Measurements from ENCODE around the gene MATK.

The MATK gene

GRCh38 chr19:3780786-3781304 is 5.3 kb downstream of the MATK start:
- no peak for DNase-seq
- Histone ChIP-seq H3K27me3 (replicated peaks; ENCODE audit: control insufficient read depth, insufficient read depth, low read length, poor library complexity, severe bottlenecking) (no peaks in the 10 kb centered on the region), H3K9me3 (ENCODE audit: control insufficient read depth, low read length) (peaks cover 10% of the 10 kb centered on the region), H3K27ac (ENCODE audit: insufficient read depth, low read length, poor library complexity, severe bottlenecking) (no peak overlapping the region), H3K4me1 (ENCODE audit: control insufficient read depth, insufficient read depth, low read length, poor library complexity, severe bottlenecking) (peaks cover 8% of the 10 kb centered on the region), H3K4me3 (ENCODE audit: insufficient read depth, low read depth, low read length, poor library complexity, severe bottlenecking) (no peak overlapping the region), H3K36me3 (ENCODE audit: control insufficient read depth, insufficient read depth, low read length) (no peaks in the 10 kb centered on the region)

DNA sequence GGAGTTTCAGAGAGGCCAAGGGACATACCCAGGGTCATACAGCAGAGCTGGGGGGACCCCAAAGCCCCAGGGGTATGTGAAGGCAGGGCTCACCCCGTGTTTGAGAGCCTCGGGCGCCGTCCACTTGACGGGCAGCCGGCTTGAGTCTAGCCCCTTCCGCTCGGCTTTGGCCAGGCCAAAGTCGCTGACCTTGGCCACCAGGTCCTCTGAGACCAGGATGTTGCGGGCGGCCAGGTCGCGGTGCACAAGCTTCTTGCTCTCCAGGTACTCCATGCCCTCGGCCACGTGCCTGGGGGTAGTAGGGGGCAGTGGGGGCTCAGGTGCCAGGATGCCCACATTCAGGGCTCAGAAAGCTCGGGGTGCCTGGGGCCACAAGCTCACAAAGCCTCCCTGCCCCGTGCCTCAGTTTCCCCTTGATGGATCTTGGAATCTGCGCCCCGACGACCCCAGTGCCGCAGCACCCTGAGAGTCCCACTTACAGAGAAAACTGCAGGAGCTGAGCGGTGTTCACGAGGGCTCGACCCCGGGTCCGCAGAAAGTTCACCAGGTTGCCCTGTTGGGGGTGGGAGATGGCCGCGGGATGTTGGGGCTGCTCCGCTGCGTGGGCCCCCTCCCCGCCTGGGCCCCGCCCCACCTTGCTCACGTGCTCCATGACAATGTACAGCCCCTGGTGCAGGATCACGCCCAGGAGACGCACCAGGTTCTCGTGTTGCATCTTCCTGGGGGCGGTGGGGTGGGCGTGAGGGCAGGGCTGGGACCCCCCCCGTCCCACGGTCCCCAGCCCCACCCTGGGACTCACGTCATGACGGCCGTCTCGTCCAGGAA is 7.1 kb downstream of the MATK start:
- no peak for DNase-seq
- Histone ChIP-seq H3K4me3 (ENCODE audit: insufficient read depth, low read depth, low read length, poor library complexity, severe bottlenecking) (no peak overlapping the region), H3K27ac (ENCODE audit: insufficient read depth, low read length, poor library complexity, severe bottlenecking) (no peak overlapping the region), H3K9me3 (ENCODE audit: control insufficient read depth, low read length) (peaks cover 10% of the 10 kb centered on the region), H3K27me3 (replicated peaks; ENCODE audit: control insufficient read depth, insufficient read depth, low read length, poor library complexity, severe bottlenecking) (no peaks in the 10 kb centered on the region), H3K4me1 (ENCODE audit: control insufficient read depth, insufficient read depth, low read length, poor library complexity, severe bottlenecking) (no peaks in the 10 kb centered on the region), H3K36me3 (ENCODE audit: control insufficient read depth, insufficient read depth, low read length) (no peaks in the 10 kb centered on the region)

DNA sequence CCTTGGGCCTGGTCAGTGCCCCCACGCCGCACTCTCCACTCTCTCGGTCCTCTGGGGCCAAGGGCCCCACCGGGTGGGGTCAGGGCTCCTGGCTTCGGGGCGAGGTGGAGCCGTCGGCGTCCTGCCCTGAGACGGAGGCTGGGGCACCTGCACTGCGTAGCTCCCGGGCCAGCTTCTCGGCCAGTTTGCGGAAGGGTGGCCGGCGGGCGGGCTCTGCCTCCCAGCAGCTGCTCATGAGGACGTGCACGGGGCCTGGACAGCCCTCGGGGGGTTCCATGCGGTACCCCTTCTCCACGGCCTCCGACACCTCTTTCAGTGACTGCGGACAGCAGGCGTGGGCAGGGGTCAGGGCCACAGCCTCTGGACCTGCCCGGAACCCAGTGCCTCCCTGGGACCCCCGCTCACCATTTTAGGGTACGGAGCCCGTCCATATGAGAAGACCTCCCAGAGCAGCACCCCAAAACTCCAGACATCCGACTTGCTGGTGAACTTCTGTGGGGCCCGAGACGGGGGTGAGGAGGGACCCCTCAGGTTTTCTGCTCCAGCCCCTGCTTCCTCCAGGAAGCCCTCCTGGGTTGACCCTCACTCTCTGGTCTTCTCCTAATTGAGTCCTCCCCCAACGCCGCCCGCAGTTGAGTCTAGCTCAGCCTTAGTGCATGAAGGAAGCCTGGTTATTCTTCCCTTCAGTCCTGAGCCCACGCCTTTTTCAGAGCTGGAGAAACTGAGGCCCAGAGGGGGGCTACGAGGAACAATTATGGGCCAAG is 7.9 kb downstream of the MATK start:
- no peaks in the 10 kb centered on the region for H3K27me3 ChIP-seq (replicated peaks; ENCODE audit: control insufficient read depth, insufficient read depth, low read length, poor library complexity, severe bottlenecking)
- H3K36me3 ChIP-seq (ENCODE audit: control insufficient read depth, insufficient read depth, low read length), result no peaks in the 10 kb centered on the region
- peaks cover 10% of the 10 kb centered on the region for H3K9me3 ChIP-seq (ENCODE audit: control insufficient read depth, low read length)
- no peak for DNase-seq
- H3K4me3 ChIP-seq (ENCODE audit: insufficient read depth, low read depth, low read length, poor library complexity, severe bottlenecking), result no peak overlapping the region
- no peaks in the 10 kb centered on the region for H3K4me1 ChIP-seq (ENCODE audit: control insufficient read depth, insufficient read depth, low read length, poor library complexity, severe bottlenecking)
- H3K27ac ChIP-seq (ENCODE audit: insufficient read depth, low read length, poor library complexity, severe bottlenecking), result no peak overlapping the region

DNA sequence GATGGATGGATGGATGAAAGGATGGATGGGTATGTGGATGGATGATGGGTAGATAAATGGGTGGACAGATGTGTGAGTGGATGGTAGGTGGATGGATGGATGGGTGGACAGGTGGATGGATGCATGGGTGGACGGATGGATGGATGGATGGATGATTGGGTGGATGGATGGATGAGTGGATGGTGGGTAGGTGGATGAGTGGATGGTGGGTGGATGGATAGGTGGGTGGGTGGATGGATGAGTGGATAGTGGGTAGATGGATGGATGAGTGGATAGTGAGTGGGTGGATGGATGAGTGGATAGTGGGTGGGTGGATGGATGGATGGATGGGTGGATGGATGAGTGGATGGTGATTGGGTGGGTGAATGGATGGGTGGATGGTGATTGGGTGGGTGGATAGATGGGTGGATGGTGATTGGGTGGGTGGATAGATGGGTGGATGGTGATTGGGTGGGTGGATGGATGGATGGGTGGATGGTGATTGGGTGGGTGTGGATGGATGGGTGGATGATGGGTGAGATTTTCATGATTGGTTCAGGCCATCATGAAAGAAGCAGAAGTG is 9.6 kb downstream of the MATK start:
- H3K4me3 ChIP-seq (ENCODE audit: insufficient read depth, low read depth, low read length, poor library complexity, severe bottlenecking), result no peak overlapping the region
- no peak overlapping the region for H3K27ac ChIP-seq (ENCODE audit: insufficient read depth, low read length, poor library complexity, severe bottlenecking)
- DNase-seq, result no peak
- H3K36me3 ChIP-seq (ENCODE audit: control insufficient read depth, insufficient read depth, low read length), result no peaks in the 10 kb centered on the region
- H3K9me3 ChIP-seq (ENCODE audit: control insufficient read depth, low read length), result peaks cover 2% of the 10 kb centered on the region
- no peaks in the 10 kb centered on the region for H3K27me3 ChIP-seq (replicated peaks; ENCODE audit: control insufficient read depth, insufficient read depth, low read length, poor library complexity, severe bottlenecking)
- no peaks in the 10 kb centered on the region for H3K4me1 ChIP-seq (ENCODE audit: control insufficient read depth, insufficient read depth, low read length, poor library complexity, severe bottlenecking)

- H3K4me3 ChIP-seq (ENCODE audit: insufficient read depth, low read depth, low read length, poor library complexity, severe bottlenecking), result no peak overlapping the region
- no peak overlapping the region for H3K27ac ChIP-seq (ENCODE audit: insufficient read depth, low read length, poor library complexity, severe bottlenecking)
- H3K27me3 ChIP-seq (replicated peaks; ENCODE audit: control insufficient read depth, insufficient read depth, low read length, poor library complexity, severe bottlenecking), result no peaks in the 10 kb centered on the region
- H3K4me1 ChIP-seq (ENCODE audit: control insufficient read depth, insufficient read depth, low read length, poor library complexity, severe bottlenecking), result no peaks in the 10 kb centered on the region
- no peaks in the 10 kb centered on the region for H3K36me3 ChIP-seq (ENCODE audit: control insufficient read depth, insufficient read depth, low read length)
- no peak for DNase-seq
- H3K9me3 ChIP-seq (ENCODE audit: control insufficient read depth, low read length), result no peaks in the 10 kb centered on the region
Measured at GRCh38 chr19:3775831-3776230, 10.3 kb downstream of the MATK start.

- H3K27ac ChIP-seq (ENCODE audit: insufficient read depth, low read length, poor library complexity, severe bottlenecking), result no peak overlapping the region
- H3K27me3 ChIP-seq (replicated peaks; ENCODE audit: control insufficient read depth, insufficient read depth, low read length, poor library complexity, severe bottlenecking), result no peaks in the 10 kb centered on the region
- no peaks in the 10 kb centered on the region for H3K9me3 ChIP-seq (ENCODE audit: control insufficient read depth, low read length)
- H3K4me3 ChIP-seq (ENCODE audit: insufficient read depth, low read depth, low read length, poor library complexity, severe bottlenecking), result no peak overlapping the region
- H3K36me3 ChIP-seq (ENCODE audit: control insufficient read depth, insufficient read depth, low read length), result no peaks in the 10 kb centered on the region
- H3K4me1 ChIP-seq (ENCODE audit: control insufficient read depth, insufficient read depth, low read length, poor library complexity, severe bottlenecking), result no peaks in the 10 kb centered on the region
- no peak for DNase-seq
Measured at GRCh38 chr19:3775374-3775711, 10.8 kb downstream of the MATK start.

- no peak for DNase-seq
Measured at GRCh38 chr19:3774621-3775373, 11.4 kb downstream of the MATK start.

DNA sequence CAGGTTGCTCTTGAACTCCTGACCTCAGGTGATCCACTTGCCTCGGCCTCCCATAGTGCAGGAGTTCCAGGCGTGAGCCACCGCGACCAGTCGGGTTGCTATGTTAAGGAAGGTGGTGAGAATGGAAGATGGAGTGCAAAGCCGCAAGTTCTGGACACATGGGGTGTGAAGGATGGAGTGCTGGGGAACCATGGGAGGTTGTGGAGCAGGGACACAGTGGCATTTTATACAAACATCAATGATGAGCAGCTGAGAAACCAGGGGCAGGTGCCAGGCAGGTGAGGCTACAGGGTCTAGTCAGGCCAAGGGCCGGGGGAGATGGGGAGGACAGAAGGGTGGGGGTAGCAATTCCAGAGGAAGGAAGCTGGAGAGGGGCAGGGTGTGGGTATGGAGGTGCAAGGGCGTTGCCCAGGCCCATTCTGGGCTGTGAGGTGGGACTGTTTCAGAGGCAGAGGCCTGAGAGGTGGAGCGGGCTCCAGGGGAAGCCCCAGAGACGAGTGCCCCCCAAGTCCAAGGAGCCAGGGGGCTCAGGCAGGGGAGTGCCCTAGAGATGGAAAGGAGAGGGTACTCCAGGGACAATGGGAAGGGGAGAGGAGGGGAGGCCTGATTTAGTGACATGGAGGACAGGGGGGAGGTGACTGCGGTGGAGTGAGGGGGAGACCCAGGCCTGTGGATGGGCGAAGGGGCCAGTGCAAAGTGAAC is 12.2 kb downstream of the MATK start:
- Histone ChIP-seq H3K4me1 (ENCODE audit: control insufficient read depth, insufficient read depth, low read length, poor library complexity, severe bottlenecking) (no peaks in the 10 kb centered on the region), H3K27ac (ENCODE audit: insufficient read depth, low read length, poor library complexity, severe bottlenecking) (no peak overlapping the region), H3K36me3 (ENCODE audit: control insufficient read depth, insufficient read depth, low read length) (peaks cover 9% of the 10 kb centered on the region), H3K4me3 (ENCODE audit: insufficient read depth, low read depth, low read length, poor library complexity, severe bottlenecking) (no peak overlapping the region), H3K9me3 (ENCODE audit: control insufficient read depth, low read length) (no peaks in the 10 kb centered on the region), H3K27me3 (replicated peaks; ENCODE audit: control insufficient read depth, insufficient read depth, low read length, poor library complexity, severe bottlenecking) (no peaks in the 10 kb centered on the region)
- no peak for DNase-seq

More at GRCh38 chr19:3774621-3775373, 11.4 kb downstream of the MATK start:
- Histone ChIP-seq H3K4me3 (ENCODE audit: insufficient read depth, low read depth, low read length, poor library complexity, severe bottlenecking) (no peak overlapping the region), H3K36me3 (ENCODE audit: control insufficient read depth, insufficient read depth, low read length) (peaks cover 3% of the 10 kb centered on the region), H3K4me1 (ENCODE audit: control insufficient read depth, insufficient read depth, low read length, poor library complexity, severe bottlenecking) (no peaks in the 10 kb centered on the region), H3K27me3 (replicated peaks; ENCODE audit: control insufficient read depth, insufficient read depth, low read length, poor library complexity, severe bottlenecking) (no peaks in the 10 kb centered on the region), H3K9me3 (ENCODE audit: control insufficient read depth, low read length) (no peaks in the 10 kb centered on the region), H3K27ac (ENCODE audit: insufficient read depth, low read length, poor library complexity, severe bottlenecking) (no peak overlapping the region)

- Histone ChIP-seq H3K27me3 (replicated peaks; ENCODE audit: control insufficient read depth, insufficient read depth, low read length, poor library complexity, severe bottlenecking) (no peaks in the 10 kb centered on the region), H3K4me1 (ENCODE audit: control insufficient read depth, insufficient read depth, low read length, poor library complexity, severe bottlenecking) (no peaks in the 10 kb centered on the region), H3K4me3 (ENCODE audit: insufficient read depth, low read depth, low read length, poor library complexity, severe bottlenecking) (no peak within 1 kb of the TSS), H3K36me3 (ENCODE audit: control insufficient read depth, insufficient read depth, low read length) (peaks cover 26% of the 10 kb centered on the region), H3K9me3 (ENCODE audit: control insufficient read depth, low read length) (no peaks in the 10 kb centered on the region), H3K27ac (ENCODE audit: insufficient read depth, low read length, poor library complexity, severe bottlenecking) (no peak within 1 kb of the TSS)
- no peak for DNase-seq
Measured at GRCh38 chr19:3771906-3772455, 14.2 kb downstream of the MATK start, which contains the start of gene RAX2. RAX2 (minus strand) TSS chr19:3772228; CDS start chr19:3771742, 486 bp downstream.
